Liver (tissue), 9 donors: ENCODE measurements around the gene METTL6. TPM values are rescaled to one million over a fixed set of nuclear protein-coding genes. Genes with fewer than 3 reads are reported as not detected.

Experiments
- DNase-seq: peaks from one replicate; pipeline ENCODE4 v3.0.0-alpha.2; 2017; ENCODE audit warnings: low spot score
- H3K27ac ChIP-seq, 2 donors: one replicate each; pipeline ENCODE4 v1.7.0; 2013; ENCODE audit warnings: inconsistent platforms in 2 of 2, low read length in 2 of 2, control low read depth in 1 of 2, low read depth in 1 of 2, mild to moderate bottlenecking in 1 of 2
- H3K27me3 ChIP-seq, 4 donors: one replicate each; pipeline versions ENCODE4 v1.6.1 to v1.7.0; 2013; ENCODE audit warnings: low read length in 3 of 4, inconsistent platforms in 1 of 4, mild to moderate bottlenecking in 1 of 4, moderate library complexity in 1 of 4; ENCODE audit not compliant: control insufficient read depth in 4 of 4, insufficient read depth in 4 of 4
- H3K36me3 ChIP-seq, 4 donors: one replicate each; pipeline versions ENCODE4 v1.6.1 to v1.7.0; 2013; ENCODE audit warnings: low read length in 3 of 4, mild to moderate bottlenecking in 3 of 4, low read depth in 1 of 4, moderate library complexity in 1 of 4; ENCODE audit not compliant: control insufficient read depth in 4 of 4, insufficient read depth in 3 of 4
- H3K4me1 ChIP-seq, 4 donors: one replicate each; pipeline versions ENCODE4 v1.6.1 to v1.7.0; 2013; ENCODE audit warnings: low read length in 3 of 4, mild to moderate bottlenecking in 3 of 4, moderate library complexity in 1 of 4; ENCODE audit not compliant: control insufficient read depth in 4 of 4, insufficient read depth in 4 of 4
- H3K4me3 ChIP-seq, 3 donors: one replicate each; pipeline versions ENCODE4 v1.6.1 to v1.7.0; 2013; ENCODE audit warnings: low read length in 3 of 3, control low read depth in 1 of 3, low read depth in 1 of 3, mild to moderate bottlenecking in 1 of 3
- H3K9ac ChIP-seq, 2 donors: one replicate each; pipeline ENCODE4 v1.7.0; 2013; ENCODE audit warnings: low read length in 2 of 2, mild to moderate bottlenecking in 2 of 2, moderate library complexity in 2 of 2, control low read depth in 1 of 2, low read depth in 1 of 2
- H3K9me3 ChIP-seq, 4 donors: one replicate each; pipeline versions ENCODE4 v1.6.1 to v1.7.0; 2013; ENCODE audit warnings: low read length in 3 of 4; ENCODE audit not compliant: control insufficient read depth in 4 of 4
- ATF3 ChIP-seq: IDR thresholded peaks from 2 replicates; pipeline ENCODE4 v1.6.1; 2016; ENCODE audit warnings: antibody characterized with exemption
- CTCF ChIP-seq: fragments of 150-350 bp; IDR thresholded peaks from 2 replicates; pipeline ENCODE4 v1.5.1; 2017; ENCODE audit warnings: improper control_type of control experiment, low read depth, low read length; ENCODE audit not compliant: missing input control
- EGR1 ChIP-seq, 2 donors: IDR thresholded peaks; 2 replicates each; pipeline ENCODE4 v1.6.1; 2016 to 2018; ENCODE audit warnings: antibody characterized with exemption in 2 of 2, low read depth in 2 of 2
- FOXA1 ChIP-seq: IDR thresholded peaks from 2 replicates; pipeline ENCODE4 v1.6.1; 2016; ENCODE audit warnings: antibody characterized with exemption
- FOXA2 ChIP-seq: IDR thresholded peaks from 2 replicates; pipeline ENCODE4 v1.6.1; 2016; ENCODE audit warnings: antibody characterized with exemption
- GABPA ChIP-seq, 2 donors: IDR thresholded peaks in 1 of 2; conservative IDR thresholded peaks in 1 of 2; 2 replicates each; pipeline ENCODE4 v1.6.1; 2016; ENCODE audit warnings: antibody characterized with exemption in 2 of 2, mild to moderate bottlenecking in 1 of 2, moderate library complexity in 1 of 2
- HNF4A ChIP-seq, 2 donors: conservative IDR thresholded peaks; 2 replicates each; pipeline ENCODE4 v1.6.1; 2016; ENCODE audit warnings: antibody characterized with exemption in 2 of 2, mild to moderate bottlenecking in 2 of 2
- HNF4G ChIP-seq: IDR thresholded peaks from 2 replicates; pipeline ENCODE4 v1.6.1; 2016; ENCODE audit warnings: antibody characterized with exemption
- JUND ChIP-seq, 2 donors: IDR thresholded peaks; 2 replicates each; pipeline ENCODE4 v1.6.1; 2016; ENCODE audit warnings: antibody characterized with exemption in 2 of 2
- MAX ChIP-seq: IDR thresholded peaks from 2 replicates; pipeline ENCODE4 v1.6.1; 2016; ENCODE audit warnings: antibody characterized with exemption
- RAD21 ChIP-seq, 2 donors: IDR thresholded peaks; 2 replicates each; pipeline ENCODE4 v1.6.1; 2016; ENCODE audit warnings: antibody characterized with exemption in 2 of 2, mild to moderate bottlenecking in 2 of 2
- TAF1 ChIP-seq: conservative IDR thresholded peaks from 2 replicates; pipeline ENCODE4 v1.6.1; 2016; ENCODE audit warnings: antibody characterized with exemption, mild to moderate bottlenecking
- YY1 ChIP-seq: IDR thresholded peaks from 2 replicates; pipeline ENCODE4 v1.6.1; 2016; ENCODE audit warnings: antibody characterized with exemption, mild to moderate bottlenecking
- WGBS: extraction: QIAGEN DNeasy Blood & Tissue Kit; methylation state at CpG from one replicate; pipeline ENCODE4 v1.1.7; 2013; 5-methylcytosine and 5-hydroxymethylcytosine counted together
- polyA plus RNA-seq, 2 donors: library from polyadenylated mRNA; stranded (reverse) in 1 of 2; unstranded in 1 of 2; fragments of 200-250 nt in 1 of 2; fragments of >200 nt in 1 of 2; fragmentation: Nextera tagmentation in 1 of 2; extraction: Ambion mirVana in 1 of 2; gene quantifications; one replicate each; pipeline versions ENCODE4 v1.2.1 to v1.2.3, GENCODE V29; 2013 to 2015
- total RNA-seq, 2 donors: library from RNA; depleted of rRNA; stranded (reverse); fragments of >200 nt; gene quantifications; one replicate each; pipeline ENCODE4 v1.2.3, GENCODE V29; 2014
- TF ChIP-seq, protein P1 (sequence below): IDR thresholded peaks from 2 replicates; pipeline ENCODE4 v1.6.1; 2016; ENCODE audit warnings: antibody characterized with exemption, mild to moderate bottlenecking
- TF ChIP-seq, protein P2 (sequence below): IDR thresholded peaks from 2 replicates; pipeline ENCODE4 v1.6.1; 2016; ENCODE audit warnings: antibody characterized with exemption
- donor health status: healthy.
- donor health status: healthy.
- donor health status: healthy.
- donor health status: healthy.
- donor health status: healthy.

Gene METTL6
- total and polyA plus RNA-seq, 4 donors = 2.0 to 9.1 (median 5.9) TPM

DNA sequence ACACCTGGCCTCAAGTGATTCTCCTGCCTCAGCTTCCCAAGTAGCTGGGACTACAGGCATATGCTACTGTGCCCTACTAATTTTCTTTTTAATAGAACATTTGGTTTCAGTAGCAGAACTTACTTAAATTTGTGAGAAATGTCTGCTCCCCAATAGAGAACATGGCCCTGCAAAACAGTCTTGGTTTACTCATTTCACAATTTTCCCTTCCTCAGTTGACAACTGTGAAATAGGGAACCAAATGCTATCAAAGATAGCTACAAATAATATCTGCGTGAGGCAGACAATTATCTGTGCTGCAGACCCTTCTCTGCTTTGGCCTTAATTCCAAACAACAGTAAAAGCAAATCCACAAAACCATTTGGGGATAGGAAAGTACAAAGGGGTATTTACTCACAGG lies 22.6 kb downstream of the METTL6 start:
- TF ChIP-seq JUND (IDR thresholded peaks at IDR 0.05) = no peak
- TF ChIP-seq HNF4A (conservative IDR thresholded peaks at IDR 0.05) = no peak
- TF ChIP-seq, protein P1, sequence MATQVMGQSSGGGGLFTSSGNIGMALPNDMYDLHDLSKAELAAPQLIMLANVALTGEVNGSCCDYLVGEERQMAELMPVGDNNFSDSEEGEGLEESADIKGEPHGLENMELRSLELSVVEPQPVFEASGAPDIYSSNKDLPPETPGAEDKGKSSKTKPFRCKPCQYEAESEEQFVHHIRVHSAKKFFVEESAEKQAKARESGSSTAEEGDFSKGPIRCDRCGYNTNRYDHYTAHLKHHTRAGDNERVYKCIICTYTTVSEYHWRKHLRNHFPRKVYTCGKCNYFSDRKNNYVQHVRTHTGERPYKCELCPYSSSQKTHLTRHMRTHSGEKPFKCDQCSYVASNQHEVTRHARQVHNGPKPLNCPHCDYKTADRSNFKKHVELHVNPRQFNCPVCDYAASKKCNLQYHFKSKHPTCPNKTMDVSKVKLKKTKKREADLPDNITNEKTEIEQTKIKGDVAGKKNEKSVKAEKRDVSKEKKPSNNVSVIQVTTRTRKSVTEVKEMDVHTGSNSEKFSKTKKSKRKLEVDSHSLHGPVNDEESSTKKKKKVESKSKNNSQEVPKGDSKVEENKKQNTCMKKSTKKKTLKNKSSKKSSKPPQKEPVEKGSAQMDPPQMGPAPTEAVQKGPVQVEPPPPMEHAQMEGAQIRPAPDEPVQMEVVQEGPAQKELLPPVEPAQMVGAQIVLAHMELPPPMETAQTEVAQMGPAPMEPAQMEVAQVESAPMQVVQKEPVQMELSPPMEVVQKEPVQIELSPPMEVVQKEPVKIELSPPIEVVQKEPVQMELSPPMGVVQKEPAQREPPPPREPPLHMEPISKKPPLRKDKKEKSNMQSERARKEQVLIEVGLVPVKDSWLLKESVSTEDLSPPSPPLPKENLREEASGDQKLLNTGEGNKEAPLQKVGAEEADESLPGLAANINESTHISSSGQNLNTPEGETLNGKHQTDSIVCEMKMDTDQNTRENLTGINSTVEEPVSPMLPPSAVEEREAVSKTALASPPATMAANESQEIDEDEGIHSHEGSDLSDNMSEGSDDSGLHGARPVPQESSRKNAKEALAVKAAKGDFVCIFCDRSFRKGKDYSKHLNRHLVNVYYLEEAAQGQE = no peak
- TF ChIP-seq FOXA1 = no peak
- no peak for TF ChIP-seq CTCF
- no peak for TF ChIP-seq MAX
- TF ChIP-seq YY1 = no peak
- TF ChIP-seq GABPA (IDR thresholded peaks at IDR 0.05 in 1 of 2, conservative IDR thresholded peaks at IDR 0.05 in 1 of 2) = no peak
- TF ChIP-seq, protein P2, sequence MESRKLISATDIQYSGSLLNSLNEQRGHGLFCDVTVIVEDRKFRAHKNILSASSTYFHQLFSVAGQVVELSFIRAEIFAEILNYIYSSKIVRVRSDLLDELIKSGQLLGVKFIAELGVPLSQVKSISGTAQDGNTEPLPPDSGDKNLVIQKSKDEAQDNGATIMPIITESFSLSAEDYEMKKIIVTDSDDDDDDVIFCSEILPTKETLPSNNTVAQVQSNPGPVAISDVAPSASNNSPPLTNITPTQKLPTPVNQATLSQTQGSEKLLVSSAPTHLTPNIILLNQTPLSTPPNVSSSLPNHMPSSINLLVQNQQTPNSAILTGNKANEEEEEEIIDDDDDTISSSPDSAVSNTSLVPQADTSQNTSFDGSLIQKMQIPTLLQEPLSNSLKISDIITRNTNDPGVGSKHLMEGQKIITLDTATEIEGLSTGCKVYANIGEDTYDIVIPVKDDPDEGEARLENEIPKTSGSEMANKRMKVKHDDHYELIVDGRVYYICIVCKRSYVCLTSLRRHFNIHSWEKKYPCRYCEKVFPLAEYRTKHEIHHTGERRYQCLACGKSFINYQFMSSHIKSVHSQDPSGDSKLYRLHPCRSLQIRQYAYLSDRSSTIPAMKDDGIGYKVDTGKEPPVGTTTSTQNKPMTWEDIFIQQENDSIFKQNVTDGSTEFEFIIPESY = no peak
- TF ChIP-seq RAD21 (IDR thresholded peaks at IDR 0.05) = no peak
- no peak for TF ChIP-seq ATF3
- Histone ChIP-seq H3K9me3 (no peaks in the 10 kb centered on the region), H3K4me1 (peaks cover 0 to 10% (median 4%) of the 10 kb centered on the region in 4 donors), H3K27ac (no peak overlapping the region), H3K4me3 (no peak overlapping the region), H3K9ac (no peak overlapping the region), H3K36me3 (peaks cover 0 to 7% (median 0%) of the 10 kb centered on the region in 4 donors), H3K27me3 (no peaks in the 10 kb centered on the region)
- no peak for DNase-seq
- 89% methylated on average over 1 of the region's 1 CpG for WGBS

DNA sequence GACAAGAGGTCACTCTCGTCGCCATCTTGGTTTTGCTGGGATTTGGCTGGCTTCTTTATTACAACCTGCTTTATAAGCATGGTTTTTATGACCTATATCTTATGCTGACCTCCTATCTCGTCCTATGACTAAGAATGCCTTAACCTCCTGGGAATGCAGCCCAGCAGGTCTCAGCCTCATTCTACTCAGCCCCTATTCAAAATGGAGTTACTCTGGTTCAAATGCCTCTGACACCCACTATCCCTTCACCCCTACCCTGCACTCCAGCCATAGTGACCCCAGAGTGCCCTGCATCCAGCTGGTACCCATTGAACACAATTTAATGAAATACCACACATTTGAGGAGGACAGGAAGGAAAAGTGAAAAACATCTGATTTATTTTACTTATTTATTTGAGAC lies 23.4 kb downstream of the METTL6 start:
- H3K4me3 ChIP-seq = no peak overlapping the region
- 94% methylated on average over 3 of the region's 3 CpGs for WGBS
- H3K27me3 ChIP-seq = no peaks in the 10 kb centered on the region
- no peak overlapping the region for H3K9ac ChIP-seq
- peaks cover 0 to 7% (median 0%) of the 10 kb centered on the region in 4 donors for H3K36me3 ChIP-seq
- TF ChIP-seq EGR1 (IDR thresholded peaks at IDR 0.05; ENCODE audit: low read depth in 2 of 2) (no peak), YY1 (no peak), GABPA (IDR thresholded peaks at IDR 0.05 in 1 of 2, conservative IDR thresholded peaks at IDR 0.05 in 1 of 2) (no peak), MAX (no peak), TAF1 (no peak), FOXA2 (no peak), JUND (IDR thresholded peaks at IDR 0.05) (no peak), HNF4G (no peak)
- TF ChIP-seq, protein P1 = no peak
- TF ChIP-seq, protein P2 = no peak
- no peak for DNase-seq
- H3K27ac ChIP-seq = no peak overlapping the region
- peaks cover 0 to 4% (median 3%) of the 10 kb centered on the region in 4 donors for H3K4me1 ChIP-seq
- no peaks in the 10 kb centered on the region for H3K9me3 ChIP-seq
